HCT116 (cell line): ENCODE data around the gene SLC25A45. TPM values are rescaled to one million over a fixed set of nuclear protein-coding genes. Genes with fewer than 3 reads are reported as not detected.
"Not testable (repeated sequence)": the region's sequence is repeated elsewhere in the genome, so short reads cannot be mapped to it uniquely, and the experiment has no call there.

Experiments
- ATAC-seq: fragments of 200-7000 bp; cut with Tn5 transposase; 2 replicates; pipeline ENCODE4 v1.9.1; 2020; ENCODE audit warnings: mild to moderate bottlenecking, moderate library complexity
- BruUV-seq: library from RNA; stranded (reverse); fragments of 400-500 nt; replicated peaks from 2 replicates; lab custom pipeline; 2021; lab: Mats Ljungman, UMichigan
- CTCF ChIA-PET: fragments of 300-600 bp; sonication (Branson Sonifier 250); formaldehyde crosslinking; loops from one replicate; lab custom pipeline; 2021; ENCODE audit warnings: antibody characterized with exemption; lab: Charles Lee
- POLR2A ChIA-PET: fragments of 300-600, 350-600 bp; sonication (Branson Sonifier 250); formaldehyde crosslinking; loops from one replicate; lab custom pipeline; 2021; ENCODE audit warnings: antibody characterized with exemption; lab: Charles Lee
- RAD21 ChIA-PET, 2 experiments: fragments of 300-600 bp; sonication (Branson Sonifier 250); formaldehyde crosslinking; loops; one replicate each; lab custom pipeline; 2023; ENCODE audit warnings: low total read pairs in 2 of 2; ENCODE audit not compliant: uncharacterized antibody in 2 of 2, unreplicated experiment in 2 of 2, low non-redundant PET in 1 of 2; lab: Charles Lee
- DNase-seq: peaks from one replicate; pipeline ENCODE4 v3.0.0-alpha.2; 2010; ENCODE audit warnings: low read depth, low spot score
- H2AFZ ChIP-seq: fragments of 200-600 bp; shearing (Covaris generic), sonication (generic); 2 replicates; pipeline ENCODE4 v1.6.1; 2017; ENCODE audit warnings: low read depth, mixed run types, mixed read lengths, antibody characterized with exemption, low read length; ENCODE audit not compliant: poor library complexity, severe bottlenecking
- H3K27ac ChIP-seq: 2 replicates; pipeline ENCODE4 v1.5.1; 2012; ENCODE audit warnings: low read depth, low read length
- H3K27me3 ChIP-seq: fragments of 200-600 bp; sonication (generic); 2 replicates; pipeline ENCODE4 v1.6.1; 2016; ENCODE audit warnings: mixed run types, low read length, mixed read lengths; ENCODE audit not compliant: insufficient read depth
- H3K36me3 ChIP-seq, 2 experiments: fragments of 200-500 bp in 1 of 2; fragments of 200-600 bp in 1 of 2; sonication (Bioruptor generic) in 1 of 2; sonication (generic) in 1 of 2; 2 replicates each; pipeline versions ENCODE4 v1.5.1 to v1.6.1; 2014 to 2016; ENCODE audit warnings: low read length in 2 of 2, inconsistent platforms in 1 of 2, mixed read lengths in 1 of 2, mixed run types in 1 of 2; ENCODE audit not compliant: insufficient read depth in 2 of 2, control insufficient read depth in 1 of 2
- H3K4me1 ChIP-seq, 2 experiments: fragments of 200-600 bp in 1 of 2; sonication (generic) in 1 of 2; 2 replicates each; pipeline versions ENCODE4 v1.5.1 to v1.6.1; 2012 to 2017; ENCODE audit warnings: low read length in 2 of 2, inconsistent platforms in 1 of 2, mild to moderate bottlenecking in 1 of 2, mixed read lengths in 1 of 2, mixed run types in 1 of 2, moderate library complexity in 1 of 2; ENCODE audit not compliant: insufficient read depth in 2 of 2, control insufficient read depth in 1 of 2
- H3K4me2 ChIP-seq: fragments of 200-600 bp; sonication (generic); 2 replicates; pipeline ENCODE4 v1.6.1; 2017; ENCODE audit warnings: mixed run types, low read length, mixed read lengths
- H3K4me3 ChIP-seq, 2 experiments: fragments of 200-600 bp in 1 of 2; sonication (generic) in 1 of 2; replicated peaks in 1 of 2; 2 replicates each; pipeline ENCODE4 v1.5.1; 2011 to 2016; ENCODE audit warnings: low read length in 2 of 2, control low read depth in 1 of 2, low read depth in 1 of 2, mild to moderate bottlenecking in 1 of 2, mixed read lengths in 1 of 2, mixed run types in 1 of 2
- H3K79me2 ChIP-seq: fragments of 200-600 bp; sonication (generic); 2 replicates; pipeline ENCODE4 v1.6.1; 2017; ENCODE audit warnings: mild to moderate bottlenecking, mixed run types, low read length, moderate library complexity, mixed read lengths; ENCODE audit not compliant: insufficient read depth
- H3K9ac ChIP-seq: fragments of 200-600 bp; sonication (generic); 2 replicates; pipeline ENCODE4 v1.6.1; 2016; ENCODE audit warnings: low read length, mixed read lengths
- H3K9me2 ChIP-seq: fragments of 200-600 bp; sonication (generic), shearing (Covaris generic); 2 replicates; pipeline ENCODE4 v1.6.1; 2017; ENCODE audit warnings: mixed run types, mild to moderate bottlenecking, moderate library complexity; ENCODE audit not compliant: insufficient read depth
- H3K9me3 ChIP-seq, 2 experiments: fragments of 200-500 bp in 1 of 2; fragments of 200-600 bp in 1 of 2; sonication (Bioruptor generic) in 1 of 2; sonication (generic) in 1 of 2; 2 replicates each; pipeline ENCODE4 v1.6.1; 2014 to 2017; ENCODE audit warnings: low read length in 2 of 2, mixed read lengths in 2 of 2, inconsistent platforms in 1 of 2, low read depth in 1 of 2, mild to moderate bottlenecking in 1 of 2, mixed run types in 1 of 2, moderate library complexity in 1 of 2; ENCODE audit not compliant: control insufficient read depth in 1 of 2, insufficient read depth in 1 of 2
- H4K20me1 ChIP-seq: fragments of 200-600 bp; sonication (generic), shearing (Covaris generic); 2 replicates; pipeline ENCODE4 v1.6.1; 2017; ENCODE audit warnings: mixed run types, mild to moderate bottlenecking, moderate library complexity; ENCODE audit not compliant: insufficient read depth
- CBX3 ChIP-seq: IDR thresholded peaks from 2 replicates; pipeline ENCODE4 v1.6.1; 2012; ENCODE audit warnings: low read depth
- CEBPB ChIP-seq: IDR thresholded peaks from 2 replicates; pipeline ENCODE4 v1.6.1; 2012; ENCODE audit warnings: low read depth
- ELF1 ChIP-seq: IDR thresholded peaks from 2 replicates; pipeline ENCODE4 v1.6.1; 2012; ENCODE audit warnings: low read depth, borderline replicate concordance
- POLR2AphosphoS5 ChIP-seq: IDR thresholded peaks from 2 replicates; pipeline ENCODE4 v1.6.1; 2011; ENCODE audit warnings: mild to moderate bottlenecking, low read depth, low read length, moderate library complexity
- SIN3A ChIP-seq: IDR thresholded peaks from 2 replicates; pipeline ENCODE4 v1.6.1; 2012; ENCODE audit warnings: low read depth
- TCF7L2 ChIP-seq: IDR thresholded peaks from 2 replicates; pipeline ENCODE4 v1.7.0; 2011; ENCODE audit warnings: borderline replicate concordance, inconsistent platforms; ENCODE audit not compliant: insufficient read depth, insufficient read length; ENCODE audit errors: extremely low read depth
- ZFX ChIP-seq: fragments of 450-650 bp; IDR thresholded peaks from 2 replicates; pipeline ENCODE4 v1.6.1; 2017
- intact Hi-C: fragments of 100-400 bp; cut with micrococcal nuclease; formaldehyde crosslinking; loops from 2 replicates; pipeline ENCODE4 v1.10.0; 2022
- total RNA-seq: library from RNA; stranded (reverse); gene quantifications from one replicate; pipeline ENCODE4 v1.2.1, GENCODE V29; 2021; ENCODE audit not compliant: unreplicated experiment
- TF ChIP-seq, protein P1 (sequence below): IDR thresholded peaks from 2 replicates; pipeline ENCODE4 v1.6.1; 2012
- TF ChIP-seq, protein P2 (sequence below): IDR thresholded peaks from 2 replicates; pipeline ENCODE4 v1.6.1; 2011; ENCODE audit warnings: mild to moderate bottlenecking, low read length, moderate library complexity; ENCODE audit not compliant: insufficient replicate concordance; ENCODE audit errors: extremely low read depth

SLC25A45 gene
- total RNA-seq, 1 experiment from 2014 or later: 3.9 TPM

DNA sequence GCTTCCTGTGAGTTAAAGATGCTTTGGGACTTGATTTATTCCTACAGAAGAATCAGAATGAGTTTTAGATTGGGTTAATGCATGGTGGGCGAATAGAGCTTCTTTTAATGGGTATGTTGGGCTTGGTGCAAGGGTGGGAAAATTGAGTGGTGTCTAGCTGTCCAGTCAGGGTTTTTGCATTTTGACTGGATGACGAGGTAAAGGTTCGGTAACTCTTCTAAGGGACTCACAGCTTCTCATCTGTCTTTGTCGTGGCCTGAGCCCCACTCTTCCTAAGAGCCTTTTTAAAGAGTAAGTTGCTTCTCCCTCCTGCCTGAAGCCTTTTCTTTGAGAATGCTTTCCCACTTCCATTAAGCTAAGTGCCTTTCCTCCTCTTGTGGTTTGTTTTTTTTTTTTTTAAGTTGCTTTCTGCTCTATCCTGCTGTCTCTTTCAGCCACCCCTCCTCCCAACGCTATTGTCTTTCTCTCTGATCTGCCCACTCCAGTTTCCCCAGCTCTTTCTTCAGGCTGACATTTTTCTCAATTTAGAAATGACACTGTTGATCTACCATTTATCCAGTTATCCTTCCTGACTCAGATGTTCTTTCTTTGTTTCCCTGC lies 47.6 kb downstream of the SLC25A45 start:
- BruUV-seq: no TSS peak
- Histone ChIP-seq H3K4me3 (peak overlapping the region; percentile 70 to 93), H3K9me2 (no peaks in the 10 kb centered on the region), H3K9ac (peak overlapping the region; percentile 90), H3K36me3 (0 out of 4 replicates have a peak, but pooled peaks cover 0 to 5% of the 10 kb centered on the region in 2 experiments), H3K79me2 (peaks cover 59% of the 10 kb centered on the region), H2AFZ (no peak overlapping the region), H3K27ac (peak overlapping the region; percentile 73), H3K27me3 (no peaks in the 10 kb centered on the region), H3K4me2 (peak overlapping the region; percentile 88), H3K9me3 (no peaks in the 10 kb centered on the region), H3K4me1 (peaks cover 10 to 23% of the 10 kb centered on the region in 2 experiments), H4K20me1 (peaks cover 8% of the 10 kb centered on the region; the same call in 1 of the 2 replicates)
- intact Hi-C loops: no loop called here
- ChIA-PET CTCF (interaction anchor here (6.9 to 8.5 kb wide), 2 partner anchors 19 to 58 kb away, joined by 103 to 202 read pairs; partner anchors contain the start of gene CDC42EP2), RAD21 (no interaction called here), POLR2A (interaction anchor here (1.0 to 2.4 kb wide), 3 partner anchors 60 to 167 kb away, joined by 3 to 12 read pairs (median 3); partner anchors contain the start of gene MALAT1)
- TF ChIP-seq ZFX: no peak
- TF ChIP-seq ELF1: no peak
- no peak for TF ChIP-seq TCF7L2
- TF ChIP-seq, protein P1, sequence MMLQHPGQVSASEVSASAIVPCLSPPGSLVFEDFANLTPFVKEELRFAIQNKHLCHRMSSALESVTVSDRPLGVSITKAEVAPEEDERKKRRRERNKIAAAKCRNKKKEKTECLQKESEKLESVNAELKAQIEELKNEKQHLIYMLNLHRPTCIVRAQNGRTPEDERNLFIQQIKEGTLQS: no peak
- TF ChIP-seq CEBPB: no peak
- no peak for TF ChIP-seq CBX3
- TF ChIP-seq POLR2AphosphoS5: no peak
- TF ChIP-seq SIN3A: no peak
- TF ChIP-seq, protein P2, sequence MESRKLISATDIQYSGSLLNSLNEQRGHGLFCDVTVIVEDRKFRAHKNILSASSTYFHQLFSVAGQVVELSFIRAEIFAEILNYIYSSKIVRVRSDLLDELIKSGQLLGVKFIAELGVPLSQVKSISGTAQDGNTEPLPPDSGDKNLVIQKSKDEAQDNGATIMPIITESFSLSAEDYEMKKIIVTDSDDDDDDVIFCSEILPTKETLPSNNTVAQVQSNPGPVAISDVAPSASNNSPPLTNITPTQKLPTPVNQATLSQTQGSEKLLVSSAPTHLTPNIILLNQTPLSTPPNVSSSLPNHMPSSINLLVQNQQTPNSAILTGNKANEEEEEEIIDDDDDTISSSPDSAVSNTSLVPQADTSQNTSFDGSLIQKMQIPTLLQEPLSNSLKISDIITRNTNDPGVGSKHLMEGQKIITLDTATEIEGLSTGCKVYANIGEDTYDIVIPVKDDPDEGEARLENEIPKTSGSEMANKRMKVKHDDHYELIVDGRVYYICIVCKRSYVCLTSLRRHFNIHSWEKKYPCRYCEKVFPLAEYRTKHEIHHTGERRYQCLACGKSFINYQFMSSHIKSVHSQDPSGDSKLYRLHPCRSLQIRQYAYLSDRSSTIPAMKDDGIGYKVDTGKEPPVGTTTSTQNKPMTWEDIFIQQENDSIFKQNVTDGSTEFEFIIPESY: no peak
- no peak for DNase-seq
- no peak for ATAC-seq

DNA sequence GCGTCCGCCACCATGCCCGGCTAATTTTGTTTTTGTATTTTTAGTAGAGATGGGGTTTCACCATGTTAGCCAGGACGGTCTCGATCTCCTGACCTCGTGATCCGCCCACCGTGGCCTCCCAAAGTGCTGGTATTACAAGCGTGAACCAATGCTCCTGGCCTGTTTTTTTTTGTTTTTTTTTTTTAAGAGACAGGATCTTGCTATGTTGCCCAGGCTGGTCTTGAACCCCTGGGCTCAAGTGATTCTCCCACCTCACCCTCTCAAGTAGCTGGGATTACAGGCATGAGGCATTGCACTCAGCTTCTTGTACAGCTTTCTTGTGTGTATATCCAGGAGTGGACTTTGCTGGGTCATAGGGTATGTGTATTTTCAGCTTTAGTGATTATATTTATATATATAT lies 49.9 kb downstream of the SLC25A45 start:
- ATAC-seq, H3K27me3 ChIP-seq, intact Hi-C loops, H3K4me3 ChIP-seq, H3K9me3 ChIP-seq, BruUV-seq, H4K20me1 ChIP-seq, DNase-seq, H3K4me2 ChIP-seq, H3K9me2 ChIP-seq, H2AFZ ChIP-seq, H3K36me3 ChIP-seq, H3K27ac ChIP-seq, H3K9ac ChIP-seq: not testable (repeated sequence)
- ChIA-PET CTCF (interaction anchor here (0.7 to 8.5 kb wide), 6 partner anchors 17 to 152 kb away, joined by 3 to 202 read pairs (median 4); partner anchors contain the start of gene CDC42EP2), RAD21 (interaction anchor here in 1 of 2 experiments (2.8 kb wide), 1 partner anchor 58 kb away, joined by 13 read pairs; no protein-coding TSS in a partner anchor), POLR2A (interaction anchor here (1.0 to 2.8 kb wide), 10 partner anchors 16 to 219 kb away, joined by 3 to 16 read pairs (median 6); partner anchors contain the start of genes CDC42EP2, MALAT1 and NEAT1)
- peaks cover 14 to 28% of the 10 kb centered on the region in 2 experiments for H3K4me1 ChIP-seq
- H3K79me2 ChIP-seq: peaks cover 37% of the 10 kb centered on the region
